HG03066 (cell line): Measurements from ENCODE around the gene GLS.
"Not testable (repeated sequence)": the region's sequence is repeated elsewhere in the genome, so short reads cannot be mapped to it uniquely, and the experiment has no call there.

Source experiments
- ATAC-seq: cut with Tn5 transposase; IDR thresholded peaks from one replicate; pipeline ENCODE4 v1.9.1; 2021; ENCODE audit warnings: low read depth; ENCODE audit not compliant: unreplicated experiment

Gene GLS

DNA sequence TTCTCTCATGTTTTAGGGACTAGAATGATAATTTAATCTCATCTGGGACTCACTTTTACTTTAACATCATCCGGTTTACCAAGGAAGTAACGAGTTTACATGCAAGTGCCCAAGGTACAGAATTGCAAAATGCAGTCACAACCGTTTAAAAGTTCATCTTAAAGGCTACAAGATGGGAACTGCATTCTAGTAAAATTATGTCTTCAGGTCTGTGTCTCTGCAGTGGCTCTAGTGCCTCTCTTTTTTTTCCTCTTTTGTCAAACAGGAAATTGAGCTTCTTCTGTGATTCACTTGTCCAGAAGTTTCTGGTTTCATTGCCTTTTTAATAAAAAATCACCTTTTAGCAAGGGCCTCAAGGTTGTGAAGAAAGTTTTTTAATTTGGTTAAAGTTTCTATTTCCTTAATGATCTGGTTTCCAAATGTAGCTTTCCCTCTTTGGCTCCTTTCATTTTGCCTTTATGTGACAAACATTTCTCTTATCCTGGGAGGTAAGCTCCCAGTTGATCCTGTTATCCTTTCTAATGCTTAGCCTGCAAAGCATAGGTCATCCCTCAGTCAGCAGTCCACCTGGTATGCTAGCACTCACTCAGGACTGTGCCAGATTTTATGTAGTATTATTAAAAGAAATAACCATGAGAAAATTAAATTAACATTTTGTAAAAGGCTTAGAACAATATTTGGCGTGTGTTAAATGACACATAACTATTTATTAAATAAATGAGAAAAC is 2.4 kb downstream of the GLS start:
- ATAC-seq, result no peak

- ATAC-seq, result not testable (repeated sequence)
Measured at GRCh38 chr2:190885844-190886243, 5.2 kb downstream of the GLS start.

- peak; percentile 60 for ATAC-seq
Measured at GRCh38 chr2:190887089-190887488, 6.5 kb downstream of the GLS start.

GRCh38 chr2:190888449-190888848 is 7.8 kb downstream of the GLS start:
- no peak for ATAC-seq

- no peak for ATAC-seq
Measured at GRCh38 chr2:190889175-190889943, 8.7 kb downstream of the GLS start.

DNA sequence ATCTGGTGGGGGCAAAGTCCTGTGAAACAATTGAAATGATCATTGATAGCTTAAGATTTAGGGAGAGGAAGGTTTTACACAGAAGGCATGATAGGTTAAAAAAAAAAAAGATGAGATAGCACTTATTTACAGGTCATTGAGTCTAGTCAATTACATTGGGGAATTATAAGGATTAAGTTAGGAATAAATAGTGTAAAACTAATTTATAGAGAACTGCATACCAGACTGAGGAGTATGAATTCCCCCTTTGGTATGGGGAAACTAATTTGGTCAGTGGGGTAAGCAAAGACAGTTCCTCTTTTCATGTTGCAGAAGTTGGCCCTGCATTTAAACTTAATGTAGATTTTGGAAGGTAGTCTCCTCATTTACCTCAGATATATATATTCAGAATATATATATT is 10.8 kb downstream of the GLS start:
- ATAC-seq, result peak; percentile 45

- no peak for ATAC-seq
Measured at GRCh38 chr2:190891889-190892288, 11.3 kb downstream of the GLS start.

DNA sequence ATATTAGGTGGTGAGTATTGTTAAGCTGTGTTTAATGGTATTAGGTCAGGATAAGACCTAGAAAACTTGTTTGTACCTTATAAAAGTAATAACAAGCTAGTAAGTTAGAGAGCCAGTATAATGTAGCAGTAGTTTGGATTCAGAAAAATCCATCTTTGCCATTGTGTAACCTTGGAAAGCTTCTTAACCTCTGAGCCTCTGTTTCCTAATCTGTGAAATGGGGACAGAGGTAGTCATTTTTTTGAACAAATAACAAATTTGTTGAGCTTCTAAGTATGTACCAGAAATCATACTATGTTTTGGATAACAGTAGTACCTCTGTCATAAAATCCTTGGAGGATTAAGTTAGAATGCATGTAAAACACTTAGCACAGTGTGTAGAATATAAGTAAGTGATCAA is 12.5 kb downstream of the GLS start:
- ATAC-seq, result no peak

GRCh38 chr2:190896477-190896876 is 15.9 kb downstream of the GLS start:
- no peak for ATAC-seq

- no peak for ATAC-seq
Measured at GRCh38 chr2:190903693-190904450, 23.3 kb downstream of the GLS start.

DNA sequence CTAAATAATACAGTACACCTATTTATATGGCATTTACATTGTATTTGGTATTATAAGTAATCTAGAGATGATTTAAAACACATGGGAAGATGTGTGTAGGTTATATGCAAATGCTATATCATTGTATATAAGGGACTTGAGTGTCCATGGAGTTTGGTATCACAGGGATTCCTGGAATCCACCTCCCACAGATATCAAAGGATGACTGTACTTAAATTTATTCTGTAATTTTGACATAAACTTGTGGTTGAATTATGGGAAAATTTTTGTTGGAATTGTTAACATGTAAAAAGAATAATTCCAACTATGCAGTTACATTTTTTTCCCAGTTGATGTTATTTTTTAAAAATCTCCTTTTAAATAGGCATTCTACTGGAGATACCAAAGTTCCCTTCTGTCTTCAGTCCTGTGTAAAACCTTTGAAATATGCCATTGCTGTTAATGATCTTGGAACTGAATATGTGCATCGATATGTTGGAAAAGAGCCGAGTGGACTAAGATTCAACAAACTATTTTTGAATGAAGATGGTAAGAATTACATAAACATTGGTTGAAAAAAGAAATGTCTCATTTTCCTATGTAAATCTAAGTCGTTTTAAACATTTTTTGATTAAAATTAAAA is 24.1 kb downstream of the GLS start:
- no peak for ATAC-seq

DNA sequence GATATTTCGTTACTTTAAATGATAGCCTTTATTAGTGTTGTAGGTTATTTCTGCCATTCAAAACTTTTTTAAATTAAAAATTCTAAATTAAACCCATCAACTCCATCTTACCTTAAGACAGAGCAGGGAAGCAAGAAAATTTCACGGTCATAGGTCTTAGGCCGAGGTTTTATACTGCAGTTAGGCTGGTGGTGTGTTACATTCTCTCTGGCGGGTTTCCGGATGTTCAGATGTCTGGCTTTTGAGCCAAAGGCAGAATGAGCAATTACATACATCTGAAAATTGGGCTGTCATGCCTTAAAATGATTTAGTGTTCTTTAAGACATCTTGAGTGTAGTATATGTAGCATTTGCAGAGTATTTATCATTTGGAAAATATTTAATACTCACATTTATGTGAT is 27.9 kb downstream of the GLS start:
- no peak for ATAC-seq

- ATAC-seq, result no peak
Measured at GRCh38 chr2:190909680-190910079, 29.1 kb downstream of the GLS start.

GRCh38 chr2:190910341-190911136 is 29.9 kb downstream of the GLS start:
- ATAC-seq, result no peak

DNA sequence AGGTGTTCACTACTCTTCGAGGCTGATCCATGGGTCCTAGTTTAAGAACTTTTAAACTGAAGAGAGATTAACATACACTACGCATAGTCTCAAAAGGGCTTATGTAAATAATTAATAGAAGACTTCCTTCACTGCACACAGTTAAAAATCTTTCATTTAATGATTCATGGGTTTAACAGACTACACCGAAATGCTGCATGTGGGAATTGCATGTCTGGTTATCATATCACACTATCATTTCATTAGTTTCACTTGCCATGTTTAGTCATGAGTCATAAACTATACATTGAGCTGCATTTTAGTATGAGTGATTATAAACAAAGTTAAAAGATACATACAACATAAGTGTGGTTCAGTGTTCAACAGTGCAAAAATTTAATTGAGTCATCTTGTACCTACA is 31.2 kb downstream of the GLS start:
- ATAC-seq, result peak; percentile 92

DNA sequence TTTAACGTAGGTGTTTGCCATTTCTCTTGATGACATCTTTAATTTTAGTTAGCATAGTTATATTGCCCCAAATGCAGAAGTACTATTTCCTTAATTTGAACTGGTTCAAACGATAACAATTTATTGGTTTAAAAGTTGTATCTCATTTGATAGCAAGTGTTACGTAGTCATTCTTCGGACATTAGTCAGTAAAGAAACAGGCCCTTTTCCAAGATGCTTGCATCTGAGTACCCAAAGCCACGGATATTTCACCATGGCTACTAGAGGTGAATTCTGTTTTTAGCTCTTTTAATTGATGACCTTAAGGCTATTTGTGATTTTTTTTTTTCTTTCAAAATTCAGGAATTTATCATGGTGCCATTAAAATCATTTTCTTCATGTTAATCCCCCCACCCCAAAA is 32.1 kb downstream of the GLS start:
- no peak for ATAC-seq

DNA sequence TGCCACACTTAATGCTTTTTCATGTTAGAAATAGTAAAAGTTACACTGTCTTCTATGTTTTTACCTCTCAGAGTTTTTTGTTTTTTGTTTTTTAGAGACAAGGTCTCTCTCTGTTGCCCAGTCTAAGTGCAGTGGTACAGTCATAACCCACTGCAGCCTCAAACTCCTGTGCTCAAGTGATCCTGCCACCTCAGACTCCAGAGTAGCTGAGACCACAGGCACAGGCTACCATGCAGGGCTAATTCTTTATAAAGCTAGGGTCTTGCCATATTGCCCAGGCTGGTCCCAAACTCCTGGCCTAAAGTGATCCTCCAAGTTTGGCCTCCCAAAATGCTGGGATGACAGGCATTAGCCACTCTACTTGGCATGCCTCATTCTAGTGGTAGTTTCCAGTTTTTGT is 33.1 kb downstream of the GLS start:
- no peak for ATAC-seq

- no peak for ATAC-seq
Measured at GRCh38 chr2:190916829-190917228, 36.2 kb downstream of the GLS start.

DNA sequence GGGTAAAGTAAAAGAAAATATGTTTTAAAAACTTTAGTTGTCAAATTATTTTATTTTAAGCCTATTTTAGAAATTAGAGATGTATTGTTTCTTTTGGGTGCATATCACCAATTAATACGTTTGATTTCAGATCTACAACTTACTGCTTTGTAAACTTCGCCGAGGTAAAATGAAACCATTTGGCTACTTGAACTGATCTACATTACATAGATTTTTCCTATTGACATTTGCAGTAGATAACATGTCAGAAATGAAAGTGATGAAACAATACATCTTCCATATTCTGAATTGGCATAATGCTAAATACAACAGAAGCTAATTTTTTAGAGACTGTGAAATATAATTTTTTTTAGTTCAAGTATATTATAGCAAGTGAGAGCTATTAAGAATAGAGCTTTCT is 39.5 kb downstream of the GLS start:
- no peak for ATAC-seq

DNA sequence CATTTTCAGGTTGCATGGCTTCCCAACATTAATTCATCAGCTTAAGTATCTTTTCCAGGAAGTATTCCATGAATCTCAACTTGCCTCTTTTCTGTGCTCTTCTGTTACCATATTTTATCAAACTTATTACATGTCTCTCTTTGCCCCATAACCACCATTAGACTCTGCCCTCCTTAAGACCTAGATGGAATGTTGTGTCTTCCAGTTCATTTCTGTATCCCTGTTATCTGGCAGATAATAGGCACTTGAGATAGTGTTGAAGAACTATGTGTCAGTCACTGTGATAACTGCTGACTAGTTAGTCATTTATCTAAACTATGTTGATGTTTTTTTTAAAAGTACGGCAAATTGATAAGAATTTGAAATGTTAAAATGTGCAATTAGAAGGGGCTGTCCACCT is 41.8 kb downstream of the GLS start:
- ATAC-seq, result no peak
